ENCODE results near the gene GRK6.

The GRK6 gene

DNA sequence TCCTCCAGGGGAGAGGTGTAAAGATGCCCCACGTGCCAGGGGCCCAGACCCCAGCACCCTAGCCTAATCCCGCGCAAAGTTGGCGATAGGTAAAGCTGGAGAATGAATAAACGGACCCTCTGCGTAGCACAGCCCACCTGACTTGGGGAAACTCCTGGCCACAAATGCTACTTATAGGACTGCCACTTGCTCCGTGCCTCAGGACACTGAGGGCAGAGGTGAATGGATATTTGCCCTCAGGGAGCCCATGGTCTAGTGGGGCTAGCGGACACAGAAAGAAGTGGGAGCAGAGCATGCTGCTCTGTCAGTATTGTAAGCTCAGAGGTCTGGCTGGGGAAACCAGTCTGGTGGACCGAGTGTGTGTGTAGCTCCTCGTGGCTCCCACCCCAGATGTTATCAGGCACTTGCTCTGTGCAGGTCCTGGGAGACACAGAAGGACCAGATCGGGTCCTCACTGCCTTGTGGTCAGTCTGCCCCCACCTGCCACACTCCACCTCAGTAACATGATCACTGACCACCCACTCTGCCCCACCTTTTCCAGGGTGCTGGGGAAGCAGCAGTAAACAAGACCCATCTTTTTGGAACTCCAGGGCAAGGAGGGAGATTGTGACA lies 841 bp downstream of the GRK6 start:
- no peak for DNase-seq

DNA sequence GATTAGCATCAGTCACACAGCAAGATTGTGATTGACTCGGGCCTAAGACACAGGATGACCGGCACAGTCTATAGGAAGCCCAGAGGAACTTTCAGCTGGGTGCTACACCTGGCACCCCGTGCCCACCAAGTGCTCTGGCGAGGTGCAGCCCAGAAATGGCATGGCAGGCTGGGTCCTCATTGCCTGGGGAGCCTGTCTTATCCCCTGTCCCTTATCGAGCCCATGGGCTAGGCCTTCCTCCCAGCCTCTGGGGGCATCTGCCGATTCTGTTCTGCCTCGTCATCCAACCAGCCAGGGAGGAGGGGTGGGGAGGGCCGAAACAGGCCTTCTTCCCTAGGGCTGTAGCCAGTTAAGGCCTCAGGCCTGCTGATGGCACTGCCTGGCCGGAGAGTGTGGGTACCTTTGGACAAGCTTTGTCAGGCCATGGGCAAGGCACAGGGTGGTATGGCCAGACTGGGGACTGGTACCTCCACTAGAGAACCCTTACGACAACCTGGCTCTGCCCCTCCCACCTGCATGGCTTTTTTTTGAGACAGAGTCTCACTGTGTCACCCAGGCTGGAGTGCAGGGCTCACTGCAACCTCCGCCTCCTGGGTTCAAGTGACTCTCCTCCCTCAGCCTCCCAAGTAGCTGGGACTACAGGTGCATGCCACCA lies 1.6 kb downstream of the GRK6 start:
- no peak for DNase-seq

DNA sequence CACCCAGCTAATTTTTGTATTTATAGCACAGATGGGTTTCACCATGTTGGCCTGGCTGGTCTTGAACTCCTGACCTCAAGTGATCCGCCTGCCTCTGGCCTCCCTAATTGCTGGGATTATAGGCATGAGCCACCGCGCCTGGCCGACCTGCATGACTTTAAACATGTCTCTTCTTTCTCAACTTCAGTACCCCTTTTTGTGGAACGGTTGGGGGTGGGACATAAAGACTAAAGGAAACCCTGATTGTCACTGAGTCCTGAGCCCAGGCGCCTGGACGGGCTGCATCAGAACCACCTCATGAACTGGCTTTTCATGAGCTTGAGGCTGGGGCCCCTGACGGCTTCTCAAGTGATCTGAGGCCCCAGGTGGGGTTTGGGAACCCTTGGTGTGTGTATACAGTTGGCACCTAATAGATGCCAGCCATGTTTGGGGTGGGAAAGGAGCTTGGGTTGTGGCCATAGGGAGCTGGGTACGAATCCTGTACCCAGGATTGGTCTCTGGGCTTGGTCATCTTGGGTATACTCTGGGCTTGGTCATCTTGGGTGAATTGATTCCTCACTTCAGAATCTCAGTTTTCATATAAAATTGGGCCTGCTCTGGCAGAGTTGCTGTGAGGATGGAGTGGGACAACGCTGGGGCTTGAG lies 2.2 kb downstream of the GRK6 start:
- no peak for DNase-seq

DNA sequence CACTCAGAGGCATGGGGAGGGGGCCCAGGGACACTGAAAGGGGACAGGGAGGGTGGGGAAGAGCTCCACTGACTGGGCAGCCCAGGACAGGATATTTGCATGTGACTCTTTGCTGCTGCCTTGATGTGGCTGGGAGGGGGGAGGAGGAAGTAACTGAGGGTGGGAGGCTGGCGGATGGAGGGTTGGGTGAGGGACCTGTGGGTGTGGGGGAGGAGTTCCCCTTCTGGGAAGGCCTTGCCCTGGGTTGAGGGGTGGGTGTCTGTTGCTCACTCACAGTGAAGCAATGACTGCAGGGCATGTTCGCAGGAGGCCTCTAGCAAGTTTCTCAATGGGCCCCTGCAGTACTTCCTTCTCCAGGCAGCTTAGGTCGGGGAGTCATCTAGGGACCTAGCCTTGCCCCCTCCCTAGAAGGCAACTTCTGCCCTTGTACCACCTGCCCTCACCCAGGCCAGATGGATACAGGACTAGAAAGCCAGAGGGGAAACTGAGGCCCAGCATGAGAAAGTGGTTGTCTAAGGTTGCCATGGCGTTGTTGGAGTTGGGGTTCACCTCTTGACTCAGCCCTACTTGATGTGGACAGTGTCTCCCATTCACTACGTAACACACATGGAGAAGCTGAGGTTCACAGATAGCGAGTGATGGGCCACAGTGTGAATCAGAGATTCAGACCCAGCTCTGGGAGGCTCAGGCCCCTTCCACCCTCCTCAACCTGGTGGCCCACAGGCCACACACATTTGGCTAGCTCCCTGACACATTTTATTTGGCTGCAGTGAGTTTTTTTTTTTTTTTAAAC lies 3.0 kb downstream of the GRK6 start:
- no peak for DNase-seq

DNA sequence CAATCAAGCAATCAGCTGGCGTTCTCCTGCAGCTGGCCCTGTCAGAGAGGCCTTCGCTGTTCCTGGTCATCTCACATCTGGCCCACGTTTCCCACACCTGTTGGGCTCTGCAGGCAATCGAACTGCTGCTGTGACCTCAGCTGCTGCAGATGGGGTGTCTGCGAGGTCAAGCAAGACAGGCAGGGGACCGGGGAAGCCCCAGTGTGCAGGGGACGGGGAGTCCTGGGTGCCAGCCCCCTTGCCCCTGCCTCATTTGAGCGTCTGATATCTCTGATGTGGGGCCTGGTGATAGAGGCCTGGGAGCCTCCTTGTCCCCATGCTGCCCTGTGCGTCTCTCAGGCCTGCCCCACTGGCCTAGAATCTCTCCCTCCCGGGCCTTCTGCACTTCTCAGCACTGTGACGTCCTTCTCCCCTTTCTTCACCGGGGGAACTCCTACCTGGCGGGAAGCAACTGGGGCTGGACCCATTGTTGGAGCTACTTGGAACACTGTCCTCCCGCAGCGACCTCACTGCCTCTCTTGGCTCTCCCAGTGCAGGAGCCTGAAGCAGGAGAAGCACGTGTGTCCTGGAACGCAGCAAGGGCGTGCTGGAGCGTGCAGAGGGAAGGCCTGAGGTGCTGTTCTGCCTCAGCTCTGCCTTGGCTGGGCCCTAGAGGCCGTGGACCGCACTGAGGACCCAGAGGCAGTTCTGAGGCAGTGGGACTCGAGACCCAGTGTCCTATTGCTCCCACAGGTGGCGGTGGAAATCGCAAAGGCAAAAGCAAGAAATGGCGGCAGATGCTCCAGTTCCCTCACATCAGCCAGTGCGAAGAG lies 3.9 kb downstream of the GRK6 start:
- DNase-seq, result no peak

DNA sequence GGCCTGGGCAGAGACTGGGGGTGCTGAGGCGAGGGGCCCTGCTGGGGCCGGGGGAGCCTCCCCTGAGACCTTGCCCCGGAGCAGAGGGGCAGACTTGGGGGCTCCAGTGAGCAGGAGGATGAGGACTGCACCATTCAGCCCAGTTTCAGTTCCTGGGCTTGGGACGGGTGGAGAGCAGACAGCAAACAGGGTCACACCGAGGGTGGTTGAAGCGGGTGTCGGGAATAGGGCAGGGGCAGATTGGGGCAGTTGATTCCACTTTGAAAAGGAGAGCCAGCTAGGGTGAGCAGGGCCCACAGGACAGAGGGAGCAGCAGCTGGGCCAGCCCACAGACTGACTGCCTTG lies 4.5 kb downstream of the GRK6 start:
- DNase-seq, result no peak

DNA sequence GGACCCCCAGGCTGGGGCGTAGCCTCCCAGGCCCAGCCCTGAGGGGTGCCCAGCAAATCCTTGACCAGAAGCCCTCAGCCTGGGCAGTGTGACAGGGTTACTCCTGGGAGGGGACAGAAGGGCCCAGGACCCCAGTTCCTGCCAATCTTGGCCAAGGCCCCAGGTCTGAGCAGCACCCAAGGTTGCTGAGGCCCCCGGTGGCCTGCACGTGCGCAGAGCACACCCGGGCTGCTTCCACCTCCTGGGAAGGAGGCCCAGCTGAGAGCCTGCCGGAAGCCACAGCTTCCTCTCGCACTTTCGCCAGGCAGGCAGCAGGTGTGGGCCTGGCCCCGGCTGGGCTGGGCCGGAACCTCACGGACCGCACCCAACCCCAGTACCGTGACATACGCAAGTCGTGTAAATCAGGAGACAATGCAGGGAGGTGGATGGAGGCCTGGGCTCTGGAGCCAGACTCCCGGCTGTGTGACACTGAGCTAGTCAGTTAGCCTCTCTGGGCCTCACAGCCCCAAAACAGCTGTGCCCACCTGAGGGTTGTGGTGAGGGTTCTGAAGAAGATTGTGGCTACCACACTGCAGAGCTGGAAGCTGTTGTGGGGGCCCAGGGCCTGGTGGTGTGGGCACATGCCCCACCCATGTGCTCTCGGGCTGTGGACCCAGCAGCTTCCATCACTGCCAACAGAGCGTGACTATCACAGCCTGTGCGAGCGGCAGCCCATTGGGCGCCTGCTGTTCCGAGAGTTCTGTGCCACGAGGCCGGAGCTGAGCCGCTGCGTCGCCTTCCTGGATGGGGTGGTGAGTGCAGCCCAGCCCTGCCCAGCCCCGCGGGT lies 5.1 kb downstream of the GRK6 start:
- DNase-seq, result no peak

DNA sequence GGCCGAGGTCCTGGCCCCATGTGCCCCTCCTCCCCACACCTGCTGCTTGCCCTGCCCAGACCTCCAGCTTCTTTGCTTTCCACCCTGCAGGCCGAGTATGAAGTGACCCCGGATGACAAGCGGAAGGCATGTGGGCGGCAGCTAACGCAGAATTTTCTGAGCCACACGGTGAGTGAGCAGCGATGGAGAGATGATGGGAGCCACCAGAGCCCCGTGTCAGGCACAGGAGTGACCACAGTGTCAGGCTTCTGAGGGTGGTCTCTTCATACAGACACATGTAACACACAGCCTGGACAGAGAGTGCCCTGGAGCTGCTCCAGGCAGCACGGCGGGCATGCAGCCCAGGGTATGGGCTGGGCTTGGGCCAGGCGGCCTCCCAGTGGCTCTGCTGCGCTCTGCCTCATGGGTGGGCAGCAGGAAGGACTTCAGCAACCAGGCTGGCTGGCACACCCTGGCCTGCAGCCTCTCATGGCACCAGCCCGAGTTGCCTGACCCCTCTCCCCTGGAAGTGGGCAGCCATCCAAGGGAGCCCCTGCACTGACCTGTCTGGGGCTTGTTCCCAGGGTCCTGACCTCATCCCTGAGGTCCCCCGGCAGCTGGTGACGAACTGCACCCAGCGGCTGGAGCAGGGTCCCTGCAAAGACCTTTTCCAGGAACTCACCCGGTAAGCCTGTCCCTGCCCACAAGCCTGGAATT lies 5.8 kb downstream of the GRK6 start:
- DNase-seq, result no peak

DNA sequence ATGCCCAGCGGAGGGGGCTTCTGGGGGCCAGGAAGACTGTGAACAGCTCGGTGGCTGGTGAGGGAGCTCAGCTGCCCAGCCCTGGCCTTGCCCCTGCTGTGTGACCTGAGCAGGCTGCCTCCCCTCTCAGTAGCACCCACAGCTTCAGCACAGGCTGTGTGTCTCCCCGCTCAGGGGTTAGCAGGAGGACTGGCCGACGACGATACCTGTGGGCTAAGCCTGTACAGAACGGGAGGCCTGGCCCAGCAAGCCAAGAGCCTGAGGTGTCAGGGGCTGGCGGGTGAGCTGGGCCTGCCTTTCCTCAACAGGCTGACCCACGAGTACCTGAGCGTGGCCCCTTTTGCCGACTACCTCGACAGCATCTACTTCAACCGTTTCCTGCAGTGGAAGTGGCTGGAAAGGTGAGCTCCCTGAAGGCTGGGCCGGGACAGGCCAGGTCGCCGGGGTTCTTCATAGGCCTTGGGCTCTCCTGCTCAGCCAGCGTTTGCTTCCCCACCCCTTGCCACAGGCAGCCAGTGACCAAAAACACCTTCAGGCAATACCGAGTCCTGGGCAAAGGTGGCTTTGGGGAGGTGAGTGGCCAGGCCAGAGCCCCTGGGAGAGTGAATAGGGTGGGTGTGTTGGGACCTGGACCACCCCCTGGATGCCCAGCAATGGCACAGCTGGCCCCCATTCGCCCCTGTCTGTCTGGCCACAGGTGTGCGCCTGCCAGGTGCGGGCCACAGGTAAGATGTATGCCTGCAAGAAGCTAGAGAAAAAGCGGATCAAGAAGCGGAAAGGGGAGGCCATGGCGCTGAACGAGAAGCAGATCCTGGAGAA lies 6.6 kb downstream of the GRK6 start:
- DNase-seq, result no peak

DNA sequence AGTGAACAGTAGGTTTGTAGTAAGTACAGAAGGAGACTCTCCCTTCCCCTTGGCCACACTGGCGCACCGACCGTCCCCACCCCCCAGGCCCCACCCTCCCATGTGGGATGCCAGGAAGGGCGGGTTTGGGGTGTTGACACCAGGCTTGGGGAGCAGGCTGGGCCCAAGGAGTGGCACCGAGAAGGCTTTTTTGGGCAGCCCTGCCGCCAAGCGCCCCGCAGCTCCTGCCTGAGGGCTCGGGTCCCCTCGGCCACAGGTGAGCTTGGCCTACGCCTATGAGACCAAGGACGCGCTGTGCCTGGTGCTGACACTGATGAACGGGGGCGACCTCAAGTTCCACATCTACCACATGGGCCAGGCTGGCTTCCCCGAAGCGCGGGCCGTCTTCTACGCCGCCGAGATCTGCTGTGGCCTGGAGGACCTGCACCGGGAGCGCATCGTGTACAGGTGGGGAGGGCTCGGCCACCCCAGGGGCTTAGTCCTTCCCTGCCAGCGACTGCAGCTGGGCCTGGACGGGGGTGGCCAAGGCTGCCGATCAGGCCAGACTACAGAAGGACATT lies 7.3 kb downstream of the GRK6 start:
- no peak for DNase-seq

DNA sequence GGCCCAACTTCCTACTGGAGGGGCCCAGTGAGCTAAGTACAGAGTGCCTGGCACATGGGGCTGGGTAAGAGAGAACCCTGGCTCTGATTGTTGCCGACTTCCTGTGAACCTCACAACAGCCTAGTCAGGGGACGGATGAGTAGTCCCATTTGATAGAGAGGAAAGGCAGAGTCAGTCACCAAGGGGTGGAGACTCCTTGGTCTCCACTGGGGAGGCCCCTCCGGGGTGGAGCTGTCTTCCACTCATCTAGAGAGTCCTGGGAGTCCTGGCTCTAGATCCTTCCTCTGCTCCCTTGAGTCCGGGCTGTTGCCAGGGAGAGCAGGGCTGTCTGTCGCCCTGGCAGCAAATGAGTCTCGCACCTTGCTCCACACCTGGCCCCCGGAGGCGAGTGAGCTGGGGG lies 8.0 kb downstream of the GRK6 start:
- no peak for DNase-seq

DNA sequence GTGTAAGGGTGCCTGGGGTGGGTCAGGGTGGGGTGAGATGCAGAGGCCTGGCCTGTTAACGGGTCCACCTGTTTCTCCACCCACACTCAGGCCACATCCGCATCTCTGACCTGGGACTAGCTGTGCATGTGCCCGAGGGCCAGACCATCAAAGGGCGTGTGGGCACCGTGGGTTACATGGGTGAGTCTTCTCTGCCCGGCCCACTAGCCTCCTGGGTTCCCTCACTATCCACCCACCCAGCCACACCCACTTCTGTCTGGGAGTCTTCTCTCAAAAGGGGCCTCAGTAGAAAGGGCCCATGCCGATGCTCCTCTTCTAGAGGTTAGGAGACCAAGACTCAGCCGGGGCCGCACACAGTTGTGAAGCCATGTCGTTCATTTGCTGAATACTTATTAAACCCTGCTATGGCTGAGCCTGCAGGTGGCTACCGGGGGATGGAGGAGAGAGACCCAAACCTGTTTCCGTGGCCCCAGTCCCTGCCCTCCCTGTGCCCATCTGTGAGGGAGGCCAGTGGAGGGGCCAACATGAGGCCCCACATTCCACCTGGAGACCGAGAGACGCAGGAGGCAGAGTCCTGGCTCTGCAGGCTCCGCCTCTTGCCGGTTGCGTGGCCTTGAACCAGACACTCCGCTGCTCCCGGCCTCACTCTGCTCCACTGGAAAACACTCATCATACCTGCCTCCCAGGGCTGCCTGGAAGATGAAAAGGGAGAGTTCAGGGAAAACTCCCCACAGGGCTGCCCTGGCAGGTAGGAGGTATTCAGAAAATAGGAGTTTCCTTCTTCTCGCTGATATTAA lies 8.7 kb downstream of the GRK6 start:
- no peak for DNase-seq

DNA sequence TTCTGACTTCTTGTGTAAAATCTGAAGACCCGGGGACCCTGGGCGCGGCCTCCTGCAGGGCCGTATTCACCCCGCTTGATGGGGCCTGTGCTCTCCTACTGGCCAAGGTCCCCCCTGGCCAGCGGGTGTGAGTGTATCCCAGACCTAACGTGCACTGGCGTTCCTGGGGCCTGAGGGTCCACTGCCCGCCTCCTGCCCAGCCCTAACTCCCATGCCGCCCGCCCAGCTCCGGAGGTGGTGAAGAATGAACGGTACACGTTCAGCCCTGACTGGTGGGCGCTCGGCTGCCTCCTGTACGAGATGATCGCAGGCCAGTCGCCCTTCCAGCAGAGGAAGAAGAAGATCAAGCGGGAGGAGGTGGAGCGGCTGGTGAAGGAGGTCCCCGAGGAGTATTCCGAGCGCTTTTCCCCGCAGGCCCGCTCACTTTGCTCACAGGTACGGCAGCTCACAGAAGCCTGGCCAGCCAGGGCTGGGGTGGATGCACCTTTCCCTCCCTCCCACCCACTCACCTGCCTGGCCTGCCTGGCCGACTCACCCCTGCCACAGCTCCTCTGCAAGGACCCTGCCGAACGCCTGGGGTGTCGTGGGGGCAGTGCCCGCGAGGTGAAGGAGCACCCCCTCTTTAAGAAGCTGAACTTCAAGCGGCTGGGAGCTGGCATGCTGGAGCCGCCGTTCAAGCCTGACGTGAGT lies 9.5 kb downstream of the GRK6 start:
- DNase-seq, result no peak

DNA sequence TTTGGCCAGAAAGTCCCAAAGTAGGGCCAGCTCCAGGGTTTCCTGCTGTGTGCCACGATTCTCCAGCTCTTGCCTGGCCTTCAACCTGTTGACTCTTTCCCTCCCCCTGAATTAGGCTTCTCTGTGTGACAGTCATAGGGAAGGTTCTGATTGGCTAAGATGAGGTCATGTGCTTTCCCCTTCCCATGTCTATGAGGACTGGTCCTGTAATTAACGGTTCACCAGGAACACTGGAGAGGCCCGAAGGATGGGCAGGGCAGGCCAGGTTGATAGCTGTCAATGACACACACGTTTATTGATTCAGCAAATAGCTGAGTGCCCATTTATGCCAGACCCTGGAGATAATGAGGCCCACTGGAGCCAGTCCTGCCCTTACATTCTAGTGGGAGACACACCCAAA lies 11.1 kb downstream of the GRK6 start:
- no peak for DNase-seq

DNA sequence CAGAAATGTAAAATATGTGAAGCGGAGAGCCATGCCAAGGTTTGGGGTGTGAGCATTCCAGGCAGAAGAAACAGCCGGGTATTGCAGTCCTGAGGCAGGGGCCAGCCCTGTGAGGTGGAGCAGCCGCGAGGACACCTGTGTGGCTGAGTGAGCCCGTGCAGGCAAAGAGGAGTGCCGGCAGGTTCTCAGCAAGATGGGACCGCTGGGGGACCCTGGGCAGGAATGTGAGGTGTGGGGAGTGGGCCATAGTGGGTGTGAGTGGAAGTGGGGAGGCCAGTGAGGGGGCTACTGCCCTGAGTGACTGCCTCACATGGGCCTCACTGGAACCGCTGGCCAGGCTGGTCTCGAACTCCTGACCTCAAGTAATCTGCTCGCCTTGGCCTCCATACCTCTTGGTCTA lies 12.0 kb downstream of the GRK6 start:
- DNase-seq, result no peak

DNA sequence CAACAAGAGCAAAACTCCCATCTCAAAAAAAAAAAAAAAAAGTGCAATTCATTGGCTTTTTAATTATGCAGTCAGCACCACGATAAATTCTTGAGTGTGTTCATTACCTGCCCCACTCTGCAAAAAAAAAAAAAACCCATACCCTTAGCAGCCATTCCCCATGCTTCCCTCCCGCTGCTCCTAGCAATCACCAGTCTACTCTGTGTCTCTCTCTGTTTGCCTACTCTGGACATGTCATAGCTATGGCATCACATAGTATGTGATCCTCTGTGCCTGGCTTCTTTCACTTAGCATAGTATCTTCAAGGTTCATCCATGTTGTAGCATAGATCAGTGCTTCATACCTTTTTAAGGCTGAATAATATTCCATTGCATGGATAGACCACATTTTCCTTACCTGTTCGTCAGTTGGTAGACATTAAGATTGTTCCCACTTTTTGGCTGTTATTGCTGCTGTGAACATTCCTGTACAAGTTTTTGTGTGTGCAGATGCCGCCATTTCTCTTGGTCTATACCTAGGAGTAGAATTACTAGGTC lies 13.1 kb downstream of the GRK6 start:
- DNase-seq, result no peak

DNA sequence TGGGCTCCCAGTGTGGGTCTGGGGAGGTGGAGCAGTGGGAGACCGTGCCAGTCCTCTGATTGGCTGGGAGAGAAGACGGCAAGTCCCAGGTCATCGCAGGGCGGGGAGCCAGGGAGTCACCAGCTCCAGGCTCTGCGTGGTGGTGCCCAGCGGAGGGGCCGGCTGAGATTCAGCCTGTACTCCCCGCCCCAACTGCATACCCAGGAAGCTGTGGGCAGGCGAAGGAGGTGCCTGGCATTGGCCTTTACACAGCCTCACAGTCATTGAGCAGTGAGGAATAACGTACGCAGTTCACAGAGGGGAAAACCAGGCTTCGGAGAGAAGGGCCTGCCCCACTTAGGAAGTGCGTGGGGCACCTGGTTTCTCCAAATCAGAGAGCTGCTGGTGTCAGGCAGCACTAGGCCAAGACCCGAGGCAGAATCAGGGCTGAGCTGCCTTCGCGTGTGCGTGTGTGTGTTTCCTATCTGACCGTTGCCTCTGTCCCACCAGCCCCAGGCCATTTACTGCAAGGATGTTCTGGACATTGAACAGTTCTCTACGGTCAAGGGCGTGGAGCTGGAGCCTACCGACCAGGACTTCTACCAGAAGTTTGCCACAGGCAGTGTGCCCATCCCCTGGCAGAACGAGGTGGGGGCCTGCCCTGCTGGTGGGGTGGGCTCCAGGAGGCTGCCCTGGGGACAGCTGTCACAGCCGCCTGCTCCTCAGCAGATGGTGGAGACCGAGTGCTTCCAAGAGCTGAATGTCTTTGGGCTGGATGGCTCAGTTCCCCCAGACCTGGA lies 13.9 kb downstream of the GRK6 start:
- DNase-seq, result no peak
